HCT116 (cell line): ENCODE measurements around the gene SUGP2. TPM values are rescaled to one million over a fixed set of nuclear protein-coding genes. Genes with fewer than 3 reads are reported as not detected.

Experiments used
- ATAC-seq: fragments of 200-7000 bp; cut with Tn5 transposase; 2 replicates; pipeline ENCODE4 v1.9.1; 2020; ENCODE audit warnings: mild to moderate bottlenecking, moderate library complexity
- BruUV-seq: library from RNA; stranded (reverse); fragments of 400-500 nt; replicated peaks from 2 replicates; lab custom pipeline; 2021; lab: Mats Ljungman, UMichigan
- CTCF ChIA-PET: fragments of 300-600 bp; sonication (Branson Sonifier 250); formaldehyde crosslinking; loops from one replicate; lab custom pipeline; 2021; ENCODE audit warnings: antibody characterized with exemption; lab: Charles Lee
- POLR2A ChIA-PET: fragments of 300-600, 350-600 bp; sonication (Branson Sonifier 250); formaldehyde crosslinking; loops from one replicate; lab custom pipeline; 2021; ENCODE audit warnings: antibody characterized with exemption; lab: Charles Lee
- RAD21 ChIA-PET, 2 experiments: fragments of 300-600 bp; sonication (Branson Sonifier 250); formaldehyde crosslinking; loops; one replicate each; lab custom pipeline; 2023; ENCODE audit warnings: low total read pairs in 2 of 2; ENCODE audit not compliant: uncharacterized antibody in 2 of 2, unreplicated experiment in 2 of 2, low non-redundant PET in 1 of 2; lab: Charles Lee
- DNase-seq: peaks from one replicate; pipeline ENCODE4 v3.0.0-alpha.2; 2010; ENCODE audit warnings: low read depth, low spot score
- H2AFZ ChIP-seq: fragments of 200-600 bp; shearing (Covaris generic), sonication (generic); 2 replicates; pipeline ENCODE4 v1.6.1; 2017; ENCODE audit warnings: low read depth, mixed run types, mixed read lengths, antibody characterized with exemption, low read length; ENCODE audit not compliant: poor library complexity, severe bottlenecking
- H3K27ac ChIP-seq: 2 replicates; pipeline ENCODE4 v1.5.1; 2012; ENCODE audit warnings: low read depth, low read length
- H3K27me3 ChIP-seq: fragments of 200-600 bp; sonication (generic); 2 replicates; pipeline ENCODE4 v1.6.1; 2016; ENCODE audit warnings: mixed run types, low read length, mixed read lengths; ENCODE audit not compliant: insufficient read depth
- H3K36me3 ChIP-seq, 2 experiments: fragments of 200-500 bp in 1 of 2; fragments of 200-600 bp in 1 of 2; sonication (Bioruptor generic) in 1 of 2; sonication (generic) in 1 of 2; 2 replicates each; pipeline versions ENCODE4 v1.5.1 to v1.6.1; 2014 to 2016; ENCODE audit warnings: low read length in 2 of 2, inconsistent platforms in 1 of 2, mixed read lengths in 1 of 2, mixed run types in 1 of 2; ENCODE audit not compliant: insufficient read depth in 2 of 2, control insufficient read depth in 1 of 2
- H3K4me1 ChIP-seq, 2 experiments: fragments of 200-600 bp in 1 of 2; sonication (generic) in 1 of 2; 2 replicates each; pipeline versions ENCODE4 v1.5.1 to v1.6.1; 2012 to 2017; ENCODE audit warnings: low read length in 2 of 2, inconsistent platforms in 1 of 2, mild to moderate bottlenecking in 1 of 2, mixed read lengths in 1 of 2, mixed run types in 1 of 2, moderate library complexity in 1 of 2; ENCODE audit not compliant: insufficient read depth in 2 of 2, control insufficient read depth in 1 of 2
- H3K4me2 ChIP-seq: fragments of 200-600 bp; sonication (generic); 2 replicates; pipeline ENCODE4 v1.6.1; 2017; ENCODE audit warnings: mixed run types, low read length, mixed read lengths
- H3K4me3 ChIP-seq, 2 experiments: fragments of 200-600 bp in 1 of 2; sonication (generic) in 1 of 2; replicated peaks in 1 of 2; 2 replicates each; pipeline ENCODE4 v1.5.1; 2011 to 2016; ENCODE audit warnings: low read length in 2 of 2, control low read depth in 1 of 2, low read depth in 1 of 2, mild to moderate bottlenecking in 1 of 2, mixed read lengths in 1 of 2, mixed run types in 1 of 2
- H3K79me2 ChIP-seq: fragments of 200-600 bp; sonication (generic); 2 replicates; pipeline ENCODE4 v1.6.1; 2017; ENCODE audit warnings: mild to moderate bottlenecking, mixed run types, low read length, moderate library complexity, mixed read lengths; ENCODE audit not compliant: insufficient read depth
- H3K9ac ChIP-seq: fragments of 200-600 bp; sonication (generic); 2 replicates; pipeline ENCODE4 v1.6.1; 2016; ENCODE audit warnings: low read length, mixed read lengths
- H3K9me2 ChIP-seq: fragments of 200-600 bp; sonication (generic), shearing (Covaris generic); 2 replicates; pipeline ENCODE4 v1.6.1; 2017; ENCODE audit warnings: mixed run types, mild to moderate bottlenecking, moderate library complexity; ENCODE audit not compliant: insufficient read depth
- H3K9me3 ChIP-seq, 2 experiments: fragments of 200-500 bp in 1 of 2; fragments of 200-600 bp in 1 of 2; sonication (Bioruptor generic) in 1 of 2; sonication (generic) in 1 of 2; 2 replicates each; pipeline ENCODE4 v1.6.1; 2014 to 2017; ENCODE audit warnings: low read length in 2 of 2, mixed read lengths in 2 of 2, inconsistent platforms in 1 of 2, low read depth in 1 of 2, mild to moderate bottlenecking in 1 of 2, mixed run types in 1 of 2, moderate library complexity in 1 of 2; ENCODE audit not compliant: control insufficient read depth in 1 of 2, insufficient read depth in 1 of 2
- H4K20me1 ChIP-seq: fragments of 200-600 bp; sonication (generic), shearing (Covaris generic); 2 replicates; pipeline ENCODE4 v1.6.1; 2017; ENCODE audit warnings: mixed run types, mild to moderate bottlenecking, moderate library complexity; ENCODE audit not compliant: insufficient read depth
- CBX3 ChIP-seq: IDR thresholded peaks from 2 replicates; pipeline ENCODE4 v1.6.1; 2012; ENCODE audit warnings: low read depth
- EGR1 ChIP-seq: IDR thresholded peaks from 2 replicates; pipeline ENCODE4 v1.6.1; 2012; ENCODE audit warnings: low read depth
- EZH2 ChIP-seq: fragments of 200-600 bp; sonication (generic); IDR thresholded peaks from 2 replicates; pipeline ENCODE4 v1.6.1; 2017; ENCODE audit warnings: antibody characterized with exemption, mixed run types
- JUND ChIP-seq: IDR thresholded peaks from 2 replicates; pipeline ENCODE4 v1.6.1; 2012
- RAD21 ChIP-seq: IDR thresholded peaks from 2 replicates; pipeline ENCODE4 v1.6.1; 2012; ENCODE audit warnings: low read depth, mild to moderate bottlenecking
- SP1 ChIP-seq: IDR thresholded peaks from 2 replicates; pipeline ENCODE4 v1.6.1; 2012; ENCODE audit warnings: low read depth
- SRF ChIP-seq: IDR thresholded peaks from 2 replicates; pipeline ENCODE4 v1.6.1; 2012; ENCODE audit warnings: low read depth
- TCF7L2 ChIP-seq: IDR thresholded peaks from 2 replicates; pipeline ENCODE4 v1.7.0; 2011; ENCODE audit warnings: borderline replicate concordance, inconsistent platforms; ENCODE audit not compliant: insufficient read depth, insufficient read length; ENCODE audit errors: extremely low read depth
- YY1 ChIP-seq: IDR thresholded peaks from 2 replicates; pipeline ENCODE4 v1.6.1; 2011; ENCODE audit warnings: low read length, low read depth, moderate library complexity, mild to moderate bottlenecking; ENCODE audit not compliant: insufficient replicate concordance; ENCODE audit errors: extremely low read depth
- ZFX ChIP-seq: fragments of 450-650 bp; IDR thresholded peaks from 2 replicates; pipeline ENCODE4 v1.6.1; 2017
- intact Hi-C: fragments of 100-400 bp; cut with micrococcal nuclease; formaldehyde crosslinking; loops from 2 replicates; pipeline ENCODE4 v1.10.0; 2022
- total RNA-seq: library from RNA; stranded (reverse); gene quantifications from one replicate; pipeline ENCODE4 v1.2.1, GENCODE V29; 2021; ENCODE audit not compliant: unreplicated experiment
- TF ChIP-seq, protein P1 (sequence below): IDR thresholded peaks from 2 replicates; pipeline ENCODE4 v1.6.1; 2012
- TF ChIP-seq, protein P2 (sequence below): IDR thresholded peaks from 2 replicates; pipeline ENCODE4 v1.6.1; 2012; ENCODE audit warnings: low read depth
- TF ChIP-seq, protein P3 (sequence below): IDR thresholded peaks from 2 replicates; pipeline ENCODE4 v1.6.1; 2012

The SUGP2 gene
- total RNA-seq, 1 experiment from 2014 or later: 82.4 TPM

DNA sequence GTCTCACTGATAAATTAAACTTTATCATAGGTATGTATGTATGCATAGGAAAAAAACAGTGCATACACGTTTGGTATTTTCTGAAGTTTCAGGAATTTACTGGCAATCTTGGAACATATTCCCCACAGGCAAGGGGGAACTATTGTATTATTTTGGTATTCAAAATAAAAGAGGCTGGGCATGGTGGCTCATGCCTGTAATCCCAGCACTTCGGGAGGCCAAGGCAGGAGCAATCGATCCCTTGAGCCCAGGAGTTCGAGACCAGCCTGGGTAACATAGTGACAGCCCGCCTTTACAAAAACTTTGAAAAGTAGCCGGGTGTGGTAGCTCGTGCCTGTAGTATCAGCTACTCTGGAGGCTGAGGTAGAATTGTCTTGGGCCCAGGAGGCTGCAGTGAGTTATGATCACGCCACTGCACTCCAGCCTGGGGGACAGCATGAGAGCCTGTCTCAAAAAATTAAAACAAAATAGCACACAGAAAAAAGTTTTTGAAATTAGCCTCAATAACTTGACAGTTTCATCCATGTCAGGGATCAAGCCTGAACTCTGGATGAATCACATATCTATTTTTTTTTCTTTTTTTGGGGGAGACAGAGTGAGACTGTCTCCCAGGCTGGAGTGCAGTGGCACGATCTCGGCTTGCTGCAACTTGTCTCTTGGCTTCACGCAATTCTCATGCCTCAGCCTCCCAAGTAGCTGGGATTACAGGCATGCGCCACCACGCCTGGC lies 63.2 kb downstream of the SUGP2 start:
- Histone ChIP-seq H3K4me3 (peak overlapping the region; percentile 5 to 38; a peak in 2 of 4 replicates), H3K36me3 (no peaks in the 10 kb centered on the region), H3K9me2 (no peaks in the 10 kb centered on the region), H3K27me3 (no peaks in the 10 kb centered on the region), H3K4me1 (peaks cover 33 to 38% of the 10 kb centered on the region in 2 experiments)
- ChIA-PET RAD21 (interaction anchor here (0.6 to 1.3 kb wide), 2 partner anchors 16 to 507 kb away, joined by 3 to 4 read pairs; no protein-coding TSS in a partner anchor), POLR2A (no interaction called here)
- TF ChIP-seq SRF: no peak
- TF ChIP-seq EGR1: no peak
- TF ChIP-seq JUND: no peak
- TF ChIP-seq EZH2: no peak
- no peak for TF ChIP-seq SP1
- TF ChIP-seq, protein P1, sequence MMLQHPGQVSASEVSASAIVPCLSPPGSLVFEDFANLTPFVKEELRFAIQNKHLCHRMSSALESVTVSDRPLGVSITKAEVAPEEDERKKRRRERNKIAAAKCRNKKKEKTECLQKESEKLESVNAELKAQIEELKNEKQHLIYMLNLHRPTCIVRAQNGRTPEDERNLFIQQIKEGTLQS: no peak
- TF ChIP-seq YY1: no peak
- no peak for TF ChIP-seq ZFX
- TF ChIP-seq, protein P2, sequence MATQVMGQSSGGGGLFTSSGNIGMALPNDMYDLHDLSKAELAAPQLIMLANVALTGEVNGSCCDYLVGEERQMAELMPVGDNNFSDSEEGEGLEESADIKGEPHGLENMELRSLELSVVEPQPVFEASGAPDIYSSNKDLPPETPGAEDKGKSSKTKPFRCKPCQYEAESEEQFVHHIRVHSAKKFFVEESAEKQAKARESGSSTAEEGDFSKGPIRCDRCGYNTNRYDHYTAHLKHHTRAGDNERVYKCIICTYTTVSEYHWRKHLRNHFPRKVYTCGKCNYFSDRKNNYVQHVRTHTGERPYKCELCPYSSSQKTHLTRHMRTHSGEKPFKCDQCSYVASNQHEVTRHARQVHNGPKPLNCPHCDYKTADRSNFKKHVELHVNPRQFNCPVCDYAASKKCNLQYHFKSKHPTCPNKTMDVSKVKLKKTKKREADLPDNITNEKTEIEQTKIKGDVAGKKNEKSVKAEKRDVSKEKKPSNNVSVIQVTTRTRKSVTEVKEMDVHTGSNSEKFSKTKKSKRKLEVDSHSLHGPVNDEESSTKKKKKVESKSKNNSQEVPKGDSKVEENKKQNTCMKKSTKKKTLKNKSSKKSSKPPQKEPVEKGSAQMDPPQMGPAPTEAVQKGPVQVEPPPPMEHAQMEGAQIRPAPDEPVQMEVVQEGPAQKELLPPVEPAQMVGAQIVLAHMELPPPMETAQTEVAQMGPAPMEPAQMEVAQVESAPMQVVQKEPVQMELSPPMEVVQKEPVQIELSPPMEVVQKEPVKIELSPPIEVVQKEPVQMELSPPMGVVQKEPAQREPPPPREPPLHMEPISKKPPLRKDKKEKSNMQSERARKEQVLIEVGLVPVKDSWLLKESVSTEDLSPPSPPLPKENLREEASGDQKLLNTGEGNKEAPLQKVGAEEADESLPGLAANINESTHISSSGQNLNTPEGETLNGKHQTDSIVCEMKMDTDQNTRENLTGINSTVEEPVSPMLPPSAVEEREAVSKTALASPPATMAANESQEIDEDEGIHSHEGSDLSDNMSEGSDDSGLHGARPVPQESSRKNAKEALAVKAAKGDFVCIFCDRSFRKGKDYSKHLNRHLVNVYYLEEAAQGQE: no peak
- no peak for TF ChIP-seq RAD21
- no peak for TF ChIP-seq TCF7L2
- TF ChIP-seq, protein P3, sequence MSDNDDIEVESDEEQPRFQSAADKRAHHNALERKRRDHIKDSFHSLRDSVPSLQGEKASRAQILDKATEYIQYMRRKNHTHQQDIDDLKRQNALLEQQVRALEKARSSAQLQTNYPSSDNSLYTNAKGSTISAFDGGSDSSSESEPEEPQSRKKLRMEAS: no peak
- no peak for TF ChIP-seq CBX3
- TF ChIP-seq, all 23 proteins: peak for 0
- intact Hi-C loops: no loop called here
- TSS peak; percentile 100 for BruUV-seq
- no peaks in the 10 kb centered on the region for H4K20me1 ChIP-seq
- H3K4me2 ChIP-seq: peak overlapping the region; percentile 69
- DNase-seq: no peak
- peak overlapping the region; percentile 71 for H3K27ac ChIP-seq
- H3K9me3 ChIP-seq: no peaks in the 10 kb centered on the region
- H3K9ac ChIP-seq: peak overlapping the region; percentile 49
- H2AFZ ChIP-seq: peak overlapping the region; percentile 52
- ATAC-seq: peak; percentile 56
- H3K79me2 ChIP-seq: no peaks in the 10 kb centered on the region
- CTCF ChIA-PET: no interaction called here
